GM21390 (cell line): ENCODE data around the gene DDX39A.
A peak's percentile ranks its signal among the peaks of the same experiment; 100 is the strongest.
"Not testable (repeated sequence)": the region's sequence is repeated elsewhere in the genome, so short reads cannot be mapped to it uniquely, and the experiment has no call there.

ENCODE experiments used
- ATAC-seq: cut with Tn5 transposase; IDR thresholded peaks from one replicate; pipeline ENCODE4 v1.9.1; 2021; ENCODE audit not compliant: unreplicated experiment

Gene DDX39A

GRCh38 chr19:14409146-14410023, 9.8 kb downstream of the DDX39A start:
- no peak for ATAC-seq

- no peak for ATAC-seq
These were observed 10.5 kb downstream of the DDX39A start for GRCh38 chr19:14408491-14409145.

GRCh38 chr19:14407605-14408484, 11.3 kb downstream of the DDX39A start:
- ATAC-seq, result no peak

GRCh38 chr19:14406645-14407401, 12.3 kb downstream of the DDX39A start:
- no peak for ATAC-seq

- peak; percentile 53 for ATAC-seq
These were observed 13.1 kb downstream of the DDX39A start for GRCh38 chr19:14405758-14406644.

- no peak for ATAC-seq
These were observed 13.8 kb downstream of the DDX39A start for GRCh38 chr19:14405380-14405757.

GRCh38 chr19:14404312-14404711, 14.8 kb downstream of the DDX39A start:
- ATAC-seq, result no peak

GRCh38 chr19:14403145-14403930, 15.8 kb downstream of the DDX39A start:
- not testable (repeated sequence) for ATAC-seq

- no peak for ATAC-seq
These were observed 16.6 kb downstream of the DDX39A start for GRCh38 chr19:14402332-14403144.

GRCh38 chr19:14401468-14402195, 17.5 kb downstream of the DDX39A start:
- no peak for ATAC-seq

GRCh38 chr19:14400951-14401431, 18.1 kb downstream of the DDX39A start:
- no peak for ATAC-seq

- ATAC-seq, result not testable (repeated sequence)
These were observed 22.0 kb downstream of the DDX39A start for GRCh38 chr19:14397168-14397567.

GRCh38 chr19:14396730-14397129, 22.4 kb downstream of the DDX39A start:
- ATAC-seq, result not testable (repeated sequence)

- no peak for ATAC-seq
These were observed 23.3 kb downstream of the DDX39A start for GRCh38 chr19:14395710-14396336.

GRCh38 chr19:14395262-14395661, 23.9 kb downstream of the DDX39A start:
- ATAC-seq, result no peak

- no peak for ATAC-seq
These were observed 25.0 kb downstream of the DDX39A start for GRCh38 chr19:14394167-14394566.

- ATAC-seq, result no peak
These were observed 25.8 kb downstream of the DDX39A start for GRCh38 chr19:14393329-14393728.
